H1 (cell line): ENCODE results near the gene SNAP25. TPM values are rescaled to one million over a fixed set of nuclear protein-coding genes. Genes with fewer than 3 reads are reported as not detected.

Experiments
- CTCF ChIA-PET: fragments of 300-600 bp; sonication (Branson Sonifier 250); formaldehyde crosslinking; loops from one replicate; lab custom pipeline; 2021; ENCODE audit not compliant: partially characterized antibody; lab: Charles Lee
- POLR2A ChIA-PET: fragments of 300-600 bp; sonication (Branson Sonifier 250); formaldehyde crosslinking; loops from one replicate; lab custom pipeline; 2021; ENCODE audit warnings: inconsistent platforms; ENCODE audit not compliant: partially characterized antibody; lab: Charles Lee
- DNase-seq, 2 experiments: peaks; one replicate each; pipeline versions ENCODE4 v3.0.0 to v3.0.0-alpha.2; 2010 to 2022; ENCODE audit warnings: low spot score in 2 of 2, low read depth in 1 of 2, mixed read lengths in 1 of 2
- FAIRE-seq: peaks from 2 replicates; lab custom pipeline; 2011; peaks lifted over from hg19 to GRCh38; lab: Jason Lieb, UNC
- H2AFZ ChIP-seq: 2 replicates; pipeline ENCODE4 v1.8.1; 2012; ENCODE audit warnings: low read length, inconsistent platforms
- H2AK5ac ChIP-seq: 2 replicates; pipeline ENCODE4 v1.6.1; 2013; ENCODE audit warnings: low read depth, low read length
- H2BK120ac ChIP-seq: replicated peaks from 2 replicates; pipeline ENCODE3; 2013; ENCODE audit warnings: low read depth, low read length, inconsistent platforms
- H2BK12ac ChIP-seq: 2 replicates; pipeline ENCODE4 v1.6.1; 2013; ENCODE audit warnings: low read depth, low read length
- H2BK15ac ChIP-seq: 2 replicates; pipeline ENCODE4 v1.6.1; 2013; ENCODE audit warnings: low read length
- H2BK20ac ChIP-seq: 2 replicates; pipeline ENCODE4 v1.6.1; 2013; ENCODE audit warnings: low read length
- H2BK5ac ChIP-seq: 2 replicates; pipeline ENCODE4 v1.6.1; 2013; ENCODE audit warnings: low read depth, low read length
- H3K14ac ChIP-seq: 2 replicates; pipeline ENCODE4 v1.6.1; 2013; ENCODE audit warnings: inconsistent platforms; ENCODE audit not compliant: insufficient read length
- H3K18ac ChIP-seq: 2 replicates; pipeline ENCODE4 v1.6.1; 2013; ENCODE audit warnings: low read length; ENCODE audit errors: extremely low read depth
- H3K23ac ChIP-seq: 2 replicates; pipeline ENCODE4 v1.6.1; 2013; ENCODE audit warnings: inconsistent platforms; ENCODE audit not compliant: insufficient read length
- H3K23me2 ChIP-seq: 2 replicates; pipeline ENCODE4 v1.6.1; 2013; ENCODE audit warnings: low read depth, low read length
- H3K27ac ChIP-seq: 2 replicates; pipeline ENCODE4 v1.6.1; 2011; ENCODE audit warnings: low read depth, low read length, inconsistent platforms
- H3K27me3 ChIP-seq, 4 experiments: replicated peaks in 1 of 4; 1 replicate in 1 of 4; 2 replicates in 3 of 4; pipeline versions ENCODE4 v1.6.1 to v1.8.1; 2011 to 2013; ENCODE audit warnings: low read length in 3 of 4, mild to moderate bottlenecking in 3 of 4, inconsistent platforms in 2 of 4, mixed read lengths in 2 of 4, moderate library complexity in 1 of 4; ENCODE audit not compliant: control insufficient read depth in 3 of 4, insufficient read depth in 3 of 4; ENCODE audit errors: extremely low read depth in 1 of 4
- H3K36me3 ChIP-seq, 4 experiments: 2 replicates each; pipeline versions ENCODE4 v1.6.1 to v1.8.1; 2011 to 2013; ENCODE audit warnings: mild to moderate bottlenecking in 4 of 4, low read length in 3 of 4, moderate library complexity in 2 of 4, control low read depth in 1 of 4, inconsistent platforms in 1 of 4; ENCODE audit not compliant: insufficient read depth in 4 of 4, control insufficient read depth in 2 of 4
- H3K4ac ChIP-seq: replicated peaks from 2 replicates; pipeline ENCODE3; 2013; ENCODE audit warnings: low read length, low read depth, mixed read lengths, inconsistent platforms; ENCODE audit not compliant: insufficient read length
- H3K4me1 ChIP-seq, 4 experiments: replicated peaks in 1 of 4; 1 replicate in 1 of 4; 2 replicates in 3 of 4; pipeline versions ENCODE4 v1.6.1 to v1.8.1; 2011 to 2013; ENCODE audit warnings: low read length in 3 of 4, inconsistent platforms in 2 of 4, mixed read lengths in 1 of 4; ENCODE audit not compliant: insufficient read depth in 4 of 4, control insufficient read depth in 3 of 4
- H3K4me2 ChIP-seq, 2 experiments: 2 replicates each; pipeline versions ENCODE4 v1.6.1 to v1.8.1; 2011 to 2013; ENCODE audit warnings: low read depth in 2 of 2, low read length in 2 of 2, control low read depth in 1 of 2, inconsistent platforms in 1 of 2, mild to moderate bottlenecking in 1 of 2; ENCODE audit not compliant: insufficient read depth in 1 of 2
- H3K4me3 ChIP-seq, 4 experiments: fragments of 200-600, 300-600 bp in 1 of 4; sonication (generic), shearing (Covaris generic), sonication (Bioruptor Twin) in 1 of 4; 2 replicates each; pipeline versions ENCODE4 v1.5.1 to v1.8.1; 2011 to 2016; ENCODE audit warnings: low read length in 4 of 4, low read depth in 3 of 4, control low read depth in 2 of 4, inconsistent platforms in 2 of 4, mild to moderate bottlenecking in 2 of 4, mixed read lengths in 1 of 4, moderate library complexity in 1 of 4; ENCODE audit not compliant: insufficient read depth in 2 of 4; ENCODE audit errors: extremely low read depth in 1 of 4
- H3K56ac ChIP-seq: replicated peaks from 2 replicates; pipeline ENCODE3; 2013; ENCODE audit warnings: low read depth, mild to moderate bottlenecking, mixed read lengths, low read length, inconsistent platforms; ENCODE audit not compliant: insufficient read length
- H3K79me1 ChIP-seq: 2 replicates; pipeline ENCODE4 v1.6.1; 2013; ENCODE audit warnings: low read depth, low read length, control low read depth
- H3K79me2 ChIP-seq, 2 experiments: 2 replicates each; pipeline versions ENCODE4 v1.6.1 to v1.8.1; 2012 to 2013; ENCODE audit warnings: low read length in 2 of 2, mild to moderate bottlenecking in 2 of 2, inconsistent platforms in 1 of 2; ENCODE audit not compliant: insufficient read depth in 2 of 2, control insufficient read depth in 1 of 2
- H3K9ac ChIP-seq, 4 experiments: replicated peaks in 1 of 4; 1 replicate in 1 of 4; 2 replicates in 3 of 4; pipeline versions ENCODE4 v1.6.1 to v1.8.1; 2011 to 2013; ENCODE audit warnings: low read depth in 3 of 4, low read length in 3 of 4, control low read depth in 2 of 4, mild to moderate bottlenecking in 2 of 4, moderate library complexity in 2 of 4, inconsistent platforms in 1 of 4; ENCODE audit errors: extremely low read depth in 1 of 4
- H3K9me3 ChIP-seq, 2 experiments: 2 replicates each; pipeline versions ENCODE4 v1.6.1 to v1.8.1; 2012 to 2013; ENCODE audit warnings: mild to moderate bottlenecking in 2 of 2, moderate library complexity in 2 of 2, control low read depth in 1 of 2, inconsistent platforms in 1 of 2, low read depth in 1 of 2, low read length in 1 of 2, mixed read lengths in 1 of 2; ENCODE audit not compliant: insufficient read depth in 2 of 2
- H4K20me1 ChIP-seq, 2 experiments: replicated peaks in 1 of 2; 2 replicates each; pipeline versions ENCODE3 to v1.8.1; 2011 to 2013; ENCODE audit warnings: inconsistent platforms in 2 of 2, low read length in 2 of 2, mild to moderate bottlenecking in 1 of 2; ENCODE audit not compliant: insufficient read depth in 2 of 2, control insufficient read depth in 1 of 2
- H4K5ac ChIP-seq: 2 replicates; pipeline ENCODE4 v1.6.1; 2013; ENCODE audit warnings: low read length, low read depth, mixed read lengths, inconsistent platforms; ENCODE audit not compliant: insufficient read length
- H4K8ac ChIP-seq: 2 replicates; pipeline ENCODE4 v1.8.0; 2013; ENCODE audit warnings: mild to moderate bottlenecking, moderate library complexity, low read length, inconsistent platforms; ENCODE audit not compliant: insufficient read depth; ENCODE audit errors: extremely low read depth
- H4K91ac ChIP-seq: replicated peaks from 2 replicates; pipeline ENCODE3; 2013; ENCODE audit warnings: low read length, mixed read lengths, inconsistent platforms; ENCODE audit not compliant: insufficient read length
- BCL11A ChIP-seq, 2 experiments: IDR thresholded peaks; one replicate each; pipeline ENCODE4 v1.6.1; 2011; ENCODE audit warnings: low read depth in 2 of 2, low read length in 2 of 2, mild to moderate bottlenecking in 2 of 2
- CBX5 ChIP-seq: fragments of 300-800, 300-1000 bp; sonication (generic); IDR thresholded peaks from 2 replicates; pipeline ENCODE4 v1.7.1; 2016; ENCODE audit warnings: antibody characterized with exemption, low read length, low read depth
- CHD2 ChIP-seq: IDR thresholded peaks from 2 replicates; pipeline ENCODE4 v1.6.1; 2012; ENCODE audit warnings: low read length, improper control_type of control experiment
- CTCF ChIP-seq, 3 experiments: IDR thresholded peaks; 1 replicate in 2 of 3; 2 replicates in 1 of 3; pipeline versions ENCODE4 v1.5.1 to v1.6.1; 2011; ENCODE audit warnings: low read length in 3 of 3, mild to moderate bottlenecking in 3 of 3, inconsistent platforms in 2 of 3, low read depth in 1 of 3, moderate library complexity in 1 of 3; ENCODE audit not compliant: insufficient read depth in 1 of 3; ENCODE audit errors: control extremely low read depth in 1 of 3
- RFX5 ChIP-seq: IDR thresholded peaks from 2 replicates; pipeline ENCODE4 v1.6.1; 2011; ENCODE audit warnings: low read depth, low read length, improper control_type of control experiment, borderline replicate concordance
- SIX5 ChIP-seq: IDR thresholded peaks from 2 replicates; pipeline ENCODE4 v1.6.1; 2011; ENCODE audit warnings: mild to moderate bottlenecking, low read depth, low read length
- SP1 ChIP-seq: IDR thresholded peaks from 2 replicates; pipeline ENCODE4 v1.6.1; 2011; ENCODE audit warnings: low read depth, low read length
- SRF ChIP-seq: IDR thresholded peaks from 2 replicates; pipeline ENCODE4 v1.6.1; 2011; ENCODE audit warnings: mild to moderate bottlenecking, low read depth, low read length, moderate library complexity
- TEAD4 ChIP-seq: IDR thresholded peaks from 2 replicates; pipeline ENCODE4 v1.6.1; 2012; ENCODE audit warnings: low read depth, low read length, inconsistent platforms, mixed read lengths
- WGBS, 2 experiments: shearing (Covaris generic) in 1 of 2; methylation state at CpG; one replicate each; pipeline versions ENCODE4 v1.1.6 to v1.1.7; 2013 to 2015; ENCODE audit warnings: low lambda C conversion rate in 2 of 2, mixed read lengths in 2 of 2, inconsistent platforms in 1 of 2, low coverage in 1 of 2, missing lambda C conversion rate in 1 of 2; ENCODE audit not compliant: insufficient replicate concordance in 2 of 2, insufficient coverage in 1 of 2, insufficient read length in 1 of 2; ENCODE audit errors: extremely low coverage in 1 of 2, missing lambda C conversion rate in 1 of 2; 5-methylcytosine and 5-hydroxymethylcytosine counted together
- polyA plus RNA-seq, 7 experiments: library from polyadenylated mRNA; depleted of rRNA in 3 of 7; stranded (reverse) in 5 of 7; unstranded in 2 of 7; fragments of >200 nt in 5 of 7; fragments of 200-250 nt in 2 of 7; gene quantifications; 1 replicate in 5 of 7; 2 replicates in 1 of 7; 4 replicates in 1 of 7; pipeline versions ENCODE4 v1.2.1 to v1.2.3, GENCODE V29; 2011 to 2013; ENCODE audit warnings: missing spikeins in 2 of 7, mixed read lengths in 2 of 7
- total RNA-seq: library from RNA; stranded (reverse); fragmentation: NEBNext Ultra II Directional; extraction: Animal tissue kit (Norgen Biotek cat#: 25700); gene quantifications from 2 replicates; pipeline ENCODE4 v1.2.1, GENCODE V29; 2021
- TF ChIP-seq, protein P1 (sequence below): IDR thresholded peaks from 2 replicates; pipeline ENCODE4 v1.6.1; 2011; ENCODE audit warnings: low read length, improper control_type of control experiment
- TF ChIP-seq, protein P2 (sequence below): IDR thresholded peaks from 2 replicates; pipeline ENCODE4 v1.6.1; 2012; ENCODE audit warnings: inconsistent platforms

The SNAP25 gene
- total and polyA plus RNA-seq, 2 of the 8 experiments (the other 6 are each of a cell fraction or from before 2014, with no cell fraction given) = 0.51 to 0.52 TPM

- no peaks in the 10 kb centered on the region for H3K79me1 ChIP-seq
- no peak overlapping the region for H2BK12ac ChIP-seq
- H2BK15ac ChIP-seq = no peak overlapping the region
- H3K9ac ChIP-seq = no peak overlapping the region
- no peak overlapping the region for H2BK20ac ChIP-seq
- no peak for FAIRE-seq
- H2AFZ ChIP-seq = no peak overlapping the region
- peaks cover 4% of the 10 kb centered on the region; the same call in 1 of the 2 replicates for H3K23me2 ChIP-seq
- POLR2A ChIA-PET = no interaction called here
- WGBS, 2 experiments = 84% methylated on average over 3 of the region's 3 CpGs; no CpG with 5 or more reads in 1 of the 2 experiments
- no peak overlapping the region for H3K18ac ChIP-seq
- no peaks in the 10 kb centered on the region for H3K27me3 ChIP-seq
- no peak for DNase-seq
- no peak overlapping the region for H3K4me2 ChIP-seq
- H3K36me3 ChIP-seq = no peaks in the 10 kb centered on the region
- H3K56ac ChIP-seq = no peak overlapping the region
- H3K4me1 ChIP-seq = no peaks in the 10 kb centered on the region
- H2AK5ac ChIP-seq = no peak overlapping the region
- H3K23ac ChIP-seq = no peak overlapping the region
- H2BK120ac ChIP-seq = no peak overlapping the region
- no peak overlapping the region for H2BK5ac ChIP-seq
- no peaks in the 10 kb centered on the region for H3K9me3 ChIP-seq
- H3K27ac ChIP-seq = no peak overlapping the region
- H3K14ac ChIP-seq = no peak overlapping the region
- peaks cover 0 to 1% of the 10 kb centered on the region in 2 experiments for H4K20me1 ChIP-seq
- no peaks in the 10 kb centered on the region for H3K79me2 ChIP-seq
- no peak overlapping the region for H3K4ac ChIP-seq
- no peak overlapping the region for H3K4me3 ChIP-seq
- H4K8ac ChIP-seq = no peak overlapping the region
- no peak overlapping the region for H4K5ac ChIP-seq
- no peak overlapping the region for H4K91ac ChIP-seq
- CTCF ChIA-PET = interaction anchor here (0.8 to 1.2 kb wide), 2 partner anchors 10 to 120 kb away, joined by 3 to 4 read pairs; no protein-coding TSS in a partner anchor
- no peak for TF ChIP-seq BCL11A (IDR thresholded peaks at IDR 0.05; ENCODE audit: low read depth in 2 of 2, low read length in 2 of 2)
- no peak for TF ChIP-seq CBX5
- TF ChIP-seq RFX5 = no peak
- TF ChIP-seq SP1 = no peak
- no peak for TF ChIP-seq CTCF (IDR thresholded peaks at IDR 0.05; ENCODE audit: control extremely low read depth in 1 of 3, insufficient read depth in 1 of 3, low read depth in 1 of 3, low read length in 3 of 3)
- no peak for TF ChIP-seq SIX5
- no peak for TF ChIP-seq TEAD4
- TF ChIP-seq, protein P1, sequence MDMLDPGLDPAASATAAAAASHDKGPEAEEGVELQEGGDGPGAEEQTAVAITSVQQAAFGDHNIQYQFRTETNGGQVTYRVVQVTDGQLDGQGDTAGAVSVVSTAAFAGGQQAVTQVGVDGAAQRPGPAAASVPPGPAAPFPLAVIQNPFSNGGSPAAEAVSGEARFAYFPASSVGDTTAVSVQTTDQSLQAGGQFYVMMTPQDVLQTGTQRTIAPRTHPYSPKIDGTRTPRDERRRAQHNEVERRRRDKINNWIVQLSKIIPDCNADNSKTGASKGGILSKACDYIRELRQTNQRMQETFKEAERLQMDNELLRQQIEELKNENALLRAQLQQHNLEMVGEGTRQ = no peak
- no peak for TF ChIP-seq CHD2
- TF ChIP-seq, protein P2, sequence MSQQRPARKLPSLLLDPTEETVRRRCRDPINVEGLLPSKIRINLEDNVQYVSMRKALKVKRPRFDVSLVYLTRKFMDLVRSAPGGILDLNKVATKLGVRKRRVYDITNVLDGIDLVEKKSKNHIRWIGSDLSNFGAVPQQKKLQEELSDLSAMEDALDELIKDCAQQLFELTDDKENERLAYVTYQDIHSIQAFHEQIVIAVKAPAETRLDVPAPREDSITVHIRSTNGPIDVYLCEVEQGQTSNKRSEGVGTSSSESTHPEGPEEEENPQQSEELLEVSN = no peak
- no peak for TF ChIP-seq SRF
Measured at GRCh38 chr20:10307359-10307735, 88.7 kb downstream of the SNAP25 start.
